H1 (cell line): Measurements from ENCODE around the gene PLEKHM3.

Experiments used
- CBX8 ChIP-seq: fragments of 300-800, 300-1000 bp; sonication (generic); IDR thresholded peaks from 2 replicates; pipeline ENCODE4 v1.7.1; 2016; ENCODE audit warnings: low read depth, low read length, borderline replicate concordance
- CREB1 ChIP-seq: IDR thresholded peaks from 2 replicates; pipeline ENCODE4 v1.6.1; 2012; ENCODE audit warnings: inconsistent platforms
- MAFK ChIP-seq: IDR thresholded peaks from 2 replicates; pipeline ENCODE4 v1.6.1; 2012; ENCODE audit warnings: low read depth, mild to moderate bottlenecking, improper control_type of control experiment, low read length
- RAD21 ChIP-seq, 2 experiments: IDR thresholded peaks in 1 of 2; conservative IDR thresholded peaks in 1 of 2; 2 replicates each; pipeline ENCODE4 v1.6.1; 2011; ENCODE audit warnings: low read depth in 2 of 2, low read length in 2 of 2, improper control_type of control experiment in 1 of 2, inconsistent platforms in 1 of 2, mild to moderate bottlenecking in 1 of 2, moderate library complexity in 1 of 2
- SUZ12 ChIP-seq: fragments of 200-600 bp; sonication (generic); IDR thresholded peaks from 2 replicates; pipeline ENCODE4 v1.6.1; 2012; ENCODE audit warnings: mild to moderate bottlenecking, inconsistent platforms, low read length, moderate library complexity, mixed read lengths
- YY1 ChIP-seq: IDR thresholded peaks from 2 replicates; pipeline ENCODE4 v1.6.1; 2011; ENCODE audit warnings: low read depth, mild to moderate bottlenecking, low read length

DNA sequence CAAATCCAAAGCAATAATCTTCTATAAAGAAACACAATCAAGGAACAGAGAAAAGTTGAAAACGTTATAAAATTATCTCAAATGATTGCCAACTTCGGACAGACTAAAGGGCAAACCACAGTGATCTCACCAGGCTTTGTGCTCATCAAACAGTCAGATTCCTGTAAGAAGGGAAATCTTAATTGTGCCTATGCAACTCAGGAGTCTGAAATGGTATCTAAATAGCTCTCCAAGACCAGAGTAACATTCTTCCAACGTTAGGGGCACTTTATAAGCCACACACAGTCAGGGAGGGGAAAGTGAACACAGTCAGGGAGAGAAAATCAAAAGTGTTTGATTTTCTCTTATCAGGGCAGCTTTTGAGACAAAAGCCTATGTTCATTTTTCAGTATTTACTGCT, 29.4 kb downstream of the PLEKHM3 start:
- TF ChIP-seq CREB1: no peak
- no peak for TF ChIP-seq RAD21 (IDR thresholded peaks at IDR 0.05 in 1 of 2, conservative IDR thresholded peaks at IDR 0.05 in 1 of 2; ENCODE audit: low read depth in 2 of 2, low read length in 2 of 2)
- no peak for TF ChIP-seq SUZ12
- no peak for TF ChIP-seq MAFK
- TF ChIP-seq CBX8: no peak
- TF ChIP-seq YY1: no peak
